OCI-LY3 (cell line): Measurements from ENCODE around the gene GPAT3.

Source experiments
- H2AFZ ChIP-seq: fragments of 200-600, 300-600 bp; shearing (Covaris generic); 2 replicates; pipeline ENCODE4 v1.6.0; 2014; ENCODE audit warnings: antibody characterized with exemption, low read depth, low read length
- H3K27ac ChIP-seq: fragments of 200-600, 300-600 bp; sonication (generic); 2 replicates; pipeline ENCODE4 v1.5.1; 2014; ENCODE audit warnings: mild to moderate bottlenecking, low read length, moderate library complexity, mixed read lengths
- H3K27me3 ChIP-seq: fragments of 200-600, 300-600 bp; sonication (generic); 2 replicates; pipeline ENCODE4 v1.6.1; 2014; ENCODE audit warnings: low read depth, low read length, mixed read lengths
- H3K36me3 ChIP-seq: fragments of 200-600, 300-600 bp; sonication (generic); replicated peaks from 2 replicates; pipeline ENCODE3; 2014; ENCODE audit warnings: low read depth, low read length, mixed read lengths
- H3K4me1 ChIP-seq: fragments of 300-600, 200-600 bp; sonication (generic); 2 replicates; pipeline ENCODE4 v1.6.1; 2014; ENCODE audit warnings: low read length, mixed read lengths
- H3K4me2 ChIP-seq: fragments of 200-600, 300-600 bp; sonication (generic); 2 replicates; pipeline ENCODE4 v1.6.1; 2014; ENCODE audit warnings: low read length, mixed read lengths
- H3K4me3 ChIP-seq: fragments of 300-600, 200-600 bp; sonication (generic); 2 replicates; pipeline ENCODE4 v1.5.1; 2014; ENCODE audit warnings: antibody characterized with exemption, mild to moderate bottlenecking, low read length, moderate library complexity
- H3K79me2 ChIP-seq: fragments of 300-600, 200-600 bp; shearing (Covaris generic); 2 replicates; pipeline ENCODE4 v1.6.1; 2014; ENCODE audit warnings: mild to moderate bottlenecking, low read length, mixed read lengths
- H3K9ac ChIP-seq: fragments of 300-600, 200-600 bp; shearing (Covaris generic); 2 replicates; pipeline ENCODE4 v1.6.0; 2014; ENCODE audit warnings: mild to moderate bottlenecking, low read length, moderate library complexity
- H3K9me3 ChIP-seq: fragments of 200-600, 300-600 bp; shearing (Covaris generic); 2 replicates; pipeline ENCODE4 v1.6.1; 2014; ENCODE audit warnings: low read length, mixed read lengths; ENCODE audit not compliant: insufficient read depth
- H4K20me1 ChIP-seq: fragments of 200-600, 300-600 bp; sonication (generic); 2 replicates; pipeline ENCODE4 v1.6.1; 2016; ENCODE audit warnings: low read length, mixed read lengths; ENCODE audit not compliant: insufficient read depth
- CTCF ChIP-seq: fragments of 200-600, 300-600 bp; sonication (generic); IDR thresholded peaks from 2 replicates; pipeline ENCODE4 v1.5.1; 2014; ENCODE audit warnings: antibody characterized with exemption, low read length, low read depth
- EZH2phosphoT487 ChIP-seq: fragments of 200-600 bp; shearing (Covaris generic); IDR thresholded peaks from 2 replicates; pipeline ENCODE4 v1.6.1; 2018; ENCODE audit warnings: antibody characterized with exemption, mixed run types, low read depth

The GPAT3 gene

DNA sequence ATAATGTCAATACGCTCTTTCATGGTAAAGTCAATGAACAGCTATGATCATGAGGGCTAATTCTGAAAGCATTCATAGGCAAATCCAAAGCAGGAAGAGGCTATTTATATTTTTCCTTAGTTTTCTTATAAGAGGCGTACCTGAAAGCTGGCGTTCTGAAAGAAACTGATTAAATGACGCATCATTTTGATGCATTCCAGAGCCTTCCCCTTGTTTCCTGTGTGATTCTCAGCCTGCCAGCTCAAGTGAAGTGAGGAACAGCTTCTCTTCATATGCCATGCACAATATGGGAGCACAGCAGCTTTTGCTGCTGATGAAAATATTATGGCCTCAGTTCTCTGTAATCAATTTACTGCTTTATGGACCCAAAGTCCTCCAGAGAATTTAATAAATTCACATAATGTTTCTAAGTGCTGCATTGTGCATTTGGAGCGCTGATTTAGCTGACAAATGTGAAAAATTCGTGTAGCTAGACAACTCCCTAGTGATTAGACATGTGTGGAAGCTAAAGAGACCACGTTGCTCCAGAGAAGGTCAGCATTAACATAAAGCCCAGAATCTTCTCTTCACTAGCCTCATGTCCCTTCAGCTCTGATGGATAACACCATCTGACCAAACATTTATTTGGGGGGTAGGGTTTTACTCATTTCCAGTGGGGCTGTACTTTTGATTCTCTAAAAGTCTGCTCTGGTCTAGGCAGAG, 110.8 kb downstream of the GPAT3 start:
- no peak overlapping the region for H3K27ac ChIP-seq
- TF ChIP-seq EZH2phosphoT487 = no peak
- TF ChIP-seq CTCF = no peak
- no peaks in the 10 kb centered on the region for H3K9me3 ChIP-seq
- no peaks in the 10 kb centered on the region for H4K20me1 ChIP-seq
- H3K4me3 ChIP-seq = no peak overlapping the region
- peaks cover 18% of the 10 kb centered on the region for H3K27me3 ChIP-seq
- H3K79me2 ChIP-seq = no peaks in the 10 kb centered on the region
- no peaks in the 10 kb centered on the region for H3K4me1 ChIP-seq
- no peaks in the 10 kb centered on the region for H3K36me3 ChIP-seq
- H3K9ac ChIP-seq = no peak overlapping the region
- H3K4me2 ChIP-seq = no peak overlapping the region
- H2AFZ ChIP-seq = peak overlapping the region; percentile 25; the same call in 1 of the 2 replicates

DNA sequence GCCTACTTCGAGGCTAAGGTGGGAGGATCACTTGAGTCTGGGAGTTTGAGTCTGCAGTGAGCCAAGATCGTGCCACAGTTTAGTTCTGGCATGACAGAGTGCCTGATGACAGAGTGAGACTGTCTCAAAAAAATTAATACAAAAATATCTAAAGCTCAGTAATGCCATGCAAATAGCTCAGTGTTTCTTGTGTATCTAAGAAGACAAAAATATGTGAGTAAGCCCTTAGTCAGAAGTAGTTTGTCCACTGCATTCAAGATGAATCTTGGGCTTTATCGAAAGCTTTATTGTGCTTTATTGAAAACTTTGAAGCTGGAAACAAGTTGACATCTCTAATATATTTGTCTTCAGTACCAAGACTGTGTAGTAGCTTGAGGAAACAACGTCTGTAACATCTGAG, 115.9 kb downstream of the GPAT3 start:
- H3K79me2 ChIP-seq = no peaks in the 10 kb centered on the region
- H2AFZ ChIP-seq = no peak overlapping the region
- no peaks in the 10 kb centered on the region for H3K9me3 ChIP-seq
- no peak overlapping the region for H3K4me3 ChIP-seq
- no peaks in the 10 kb centered on the region; the same call in 1 of the 2 replicates for H3K27me3 ChIP-seq
- no peaks in the 10 kb centered on the region for H3K4me1 ChIP-seq
- no peak overlapping the region for H3K27ac ChIP-seq
- TF ChIP-seq EZH2phosphoT487 (no peak), CTCF (no peak)
- H4K20me1 ChIP-seq = no peaks in the 10 kb centered on the region
- no peak overlapping the region for H3K4me2 ChIP-seq
- no peak overlapping the region for H3K9ac ChIP-seq
- no peaks in the 10 kb centered on the region for H3K36me3 ChIP-seq
